Endothelial cell (in vitro differentiated cells): ENCODE results near the gene TSKS. TPM values are rescaled to one million over a fixed set of nuclear protein-coding genes. Genes with fewer than 3 reads are reported as not detected.

Experiments
- DNase-seq: peaks from one replicate; pipeline ENCODE4 v3.0.0; 2021; ENCODE audit warnings: low spot score
- H3K27ac Mint-ChIP-seq: one replicate; pipeline ENCODE4 v1.8.0; 2021; ENCODE audit warnings: mixed read lengths, inconsistent platforms; ENCODE audit not compliant: unreplicated experiment
- H3K27me3 Mint-ChIP-seq: one replicate; pipeline ENCODE4 v1.8.0; 2021; ENCODE audit warnings: mild to moderate bottlenecking, moderate library complexity, mixed read lengths, inconsistent platforms; ENCODE audit not compliant: unreplicated experiment
- H3K36me3 Mint-ChIP-seq: one replicate; pipeline ENCODE4 v1.8.0; 2021; ENCODE audit warnings: mild to moderate bottlenecking, low read depth, mixed read lengths, inconsistent platforms; ENCODE audit not compliant: unreplicated experiment
- H3K4me1 Mint-ChIP-seq: one replicate; pipeline ENCODE4 v1.8.0; 2021; ENCODE audit warnings: mild to moderate bottlenecking, mixed read lengths, inconsistent platforms; ENCODE audit not compliant: unreplicated experiment
- H3K4me3 Mint-ChIP-seq: one replicate; pipeline ENCODE4 v1.8.0; 2021; ENCODE audit warnings: mild to moderate bottlenecking, mixed read lengths, inconsistent platforms; ENCODE audit not compliant: unreplicated experiment
- H3K9me3 Mint-ChIP-seq: one replicate; pipeline ENCODE4 v1.8.0; 2021; ENCODE audit warnings: mixed read lengths, inconsistent platforms; ENCODE audit not compliant: unreplicated experiment
- CTCF ChIP-seq: fragments of 200-600 bp; sonication (generic); IDR thresholded peaks from one replicate; pipeline ENCODE4 v1.5.0; 2021; ENCODE audit warnings: antibody characterized with exemption; ENCODE audit not compliant: unreplicated experiment
- microRNA-seq: library from miRNA; unstranded; fragments of <30 nt; microRNA quantifications from one replicate; pipeline ENCODE4, GENCODE V29; 2020; ENCODE audit not compliant: unreplicated experiment
- total RNA-seq: library from RNA; stranded (reverse); fragmentation: NEBNext Ultra II Directional; extraction: Animal tissue kit (Norgen Biotek cat#: 25700); gene quantifications from one replicate; pipeline ENCODE4 v1.2.1, GENCODE V29; 2021; ENCODE audit not compliant: unreplicated experiment

Gene TSKS
- total RNA-seq, 1 donor from 2014 or later, result not detected

- Mint-ChIP-seq H3K9me3 (no peaks in the 10 kb centered on the region), H3K27ac (peak overlapping the region; percentile 79), H3K4me1 (peaks cover 43% of the 10 kb centered on the region), H3K36me3 (peaks cover 26% of the 10 kb centered on the region), H3K4me3 (peak overlapping the region; percentile 96), H3K27me3 (peaks cover 29% of the 10 kb centered on the region)
- no peak for DNase-seq
- peak; percentile 18 for TF ChIP-seq CTCF
Measured at GRCh38 chr19:49690079-49690655, 72.9 kb downstream of the TSKS start.

Small RNA genes lying within 50 kb of the gene (microRNA-seq; reads per million reads assigned to microRNA genes)
- gene MIR6799, result 6.1 reads per million, percentile 52 among the genes with 10 or more reads in this experiment

Other genes starting within 250 kb of the TSKS start
- 19.4 TPM for gene RCN3, start 235.3 kb downstream of the TSKS start, total RNA-seq
- gene NOSIP, start 182.8 kb downstream of the TSKS start, total RNA-seq, result 76.3 TPM
- 2.4 TPM for gene PRRG2, start 182.0 kb downstream of the TSKS start, total RNA-seq
- 38.8 TPM for gene PRR12, start 172.1 kb downstream of the TSKS start, total RNA-seq
- gene RRAS, start 123.2 kb downstream of the TSKS start, total RNA-seq, result 23.9 TPM
- 90.3 TPM for gene SCAF1, start 121.1 kb downstream of the TSKS start, total RNA-seq
- gene IRF3, start 97.4 kb downstream of the TSKS start, total RNA-seq, result 76.1 TPM
- 50.1 TPM for gene BCL2L12, start 97.4 kb downstream of the TSKS start, total RNA-seq
- gene PRMT1, start 86.0 kb downstream of the TSKS start, total RNA-seq, result 175 TPM
- gene ADM5, start 73.7 kb downstream of the TSKS start, total RNA-seq, result 5.3 TPM
- gene CPT1C, start 72.2 kb downstream of the TSKS start, total RNA-seq, result 94.1 TPM
- gene AP2A1, start 3.7 kb upstream of the TSKS start, total RNA-seq, result 191 TPM
- gene FUZ, start 50.0 kb upstream of the TSKS start, total RNA-seq, result 15.6 TPM
- 117 TPM for gene MED25, start 55.0 kb upstream of the TSKS start, total RNA-seq
- 231 TPM for gene PTOV1, start 87.9 kb upstream of the TSKS start, total RNA-seq
- 96.0 TPM for gene PNKP, start 104.3 kb upstream of the TSKS start, total RNA-seq
- gene AKT1S1, start 114.0 kb upstream of the TSKS start, total RNA-seq, result 48.2 TPM
- 36.8 TPM for gene TBC1D17, start 114.4 kb upstream of the TSKS start, total RNA-seq
- gene IL4I1, start 133.6 kb upstream of the TSKS start, total RNA-seq, result 0.90 TPM
- gene ATF5, start 165.9 kb upstream of the TSKS start, total RNA-seq, result 15.8 TPM
- gene NUP62, start 166.2 kb upstream of the TSKS start, total RNA-seq, result 60.9 TPM
- not detected for gene SIGLEC11, start 197.9 kb upstream of the TSKS start, total RNA-seq